ENCODE measurements around the gene IGSF11.

GRCh38 chr3:118977118-118977517, 57.5 kb downstream of the IGSF11 start:
- TF ChIP-seq CTCF (IDR thresholded peaks at IDR 0.05) (no peak), EP300 (IDR thresholded peaks at IDR 0.05) (no peak), POLR2AphosphoS5 (IDR thresholded peaks at IDR 0.05) (no peak), POLR2A (IDR thresholded peaks at IDR 0.05) (no peak)
